Fibroblast of skin of right biceps (primary cell): ENCODE measurements around the gene MAN1C1.

Source experiments
- DNase-seq: peaks from one replicate; pipeline ENCODE4 v3.0.0-alpha.2; 2013

MAN1C1 gene

GRCh38 chr1:25616095-25616986, at the start of gene MAN1C1:
Gene MAN1C1, plus strand, starts transcription at chr1:25616791. Its CDS starts 1,007 bp downstream, at chr1:25617798.
- peak; percentile 72 for DNase-seq

- peak; percentile 37 for DNase-seq
These were observed 48.9 kb upstream of the MAN1C1 start for GRCh38 chr1:25567710-25568089.

GRCh38 chr1:25568090-25568833, 48.3 kb upstream of the MAN1C1 start:
- peak; percentile 30 for DNase-seq

DNA sequence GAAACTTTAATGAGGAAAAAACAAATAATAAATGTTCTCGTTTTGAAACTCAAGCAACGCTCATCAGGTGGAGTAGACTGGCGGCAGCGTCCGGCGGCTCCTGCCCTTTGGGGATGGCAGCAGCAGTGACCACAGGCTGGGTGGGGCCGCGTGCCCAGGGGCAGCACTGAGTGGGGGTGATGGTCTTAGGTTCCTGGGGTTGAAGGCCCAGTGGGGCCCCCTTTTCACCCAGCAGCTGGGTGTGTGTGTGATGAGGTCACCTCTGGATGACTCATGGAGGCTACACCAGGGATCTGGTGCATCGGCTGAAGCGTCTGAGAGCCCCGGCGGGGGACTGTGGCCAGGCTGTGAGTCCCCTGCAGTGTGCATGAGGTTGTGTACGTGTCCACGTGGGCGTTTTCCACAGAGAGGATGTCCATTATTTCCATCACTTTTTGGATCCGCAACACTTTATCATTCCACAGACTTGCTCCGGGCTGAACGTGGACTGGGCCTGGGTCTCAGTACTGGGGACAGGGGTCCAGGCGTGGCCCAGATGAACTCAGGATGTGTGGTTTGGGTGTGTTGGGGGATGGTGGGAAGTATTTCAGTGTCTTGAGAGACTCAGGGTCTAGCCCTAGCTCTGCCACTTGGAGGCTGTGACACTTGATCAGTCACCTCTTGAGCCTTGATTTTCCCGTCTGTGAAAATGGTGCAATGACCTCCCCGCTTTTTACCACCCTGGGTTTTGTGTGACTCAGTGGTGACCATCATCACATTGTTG, 47.6 kb upstream of the MAN1C1 start:
- peak; percentile 88 for DNase-seq

- peak; percentile 14 for DNase-seq
These were observed 46.8 kb upstream of the MAN1C1 start for GRCh38 chr1:25569597-25570396.

- no peak for DNase-seq
These were observed 45.6 kb upstream of the MAN1C1 start for GRCh38 chr1:25570798-25571521.

DNA sequence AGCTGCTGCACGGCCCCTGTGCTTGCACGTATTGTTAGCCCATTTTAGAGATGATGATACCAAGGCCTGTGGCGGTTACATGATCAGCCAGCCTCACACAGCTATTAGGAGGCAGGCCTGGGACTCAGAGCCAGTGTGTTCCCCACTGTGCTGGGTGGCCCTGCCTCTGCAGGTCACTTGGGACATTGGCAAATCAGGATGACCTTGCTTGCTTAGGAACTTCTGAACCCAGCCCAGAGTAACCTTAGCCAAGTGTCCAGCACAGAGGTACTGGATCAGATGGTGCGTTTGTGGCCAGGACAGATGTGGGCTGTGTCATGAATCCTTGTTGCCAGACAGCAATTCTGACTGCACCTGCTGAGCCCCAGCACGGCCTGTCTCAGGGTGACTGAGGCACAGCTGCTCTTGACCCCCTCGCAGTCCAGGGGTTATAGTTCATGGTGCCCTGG, 45.0 kb upstream of the MAN1C1 start:
- no peak for DNase-seq

DNA sequence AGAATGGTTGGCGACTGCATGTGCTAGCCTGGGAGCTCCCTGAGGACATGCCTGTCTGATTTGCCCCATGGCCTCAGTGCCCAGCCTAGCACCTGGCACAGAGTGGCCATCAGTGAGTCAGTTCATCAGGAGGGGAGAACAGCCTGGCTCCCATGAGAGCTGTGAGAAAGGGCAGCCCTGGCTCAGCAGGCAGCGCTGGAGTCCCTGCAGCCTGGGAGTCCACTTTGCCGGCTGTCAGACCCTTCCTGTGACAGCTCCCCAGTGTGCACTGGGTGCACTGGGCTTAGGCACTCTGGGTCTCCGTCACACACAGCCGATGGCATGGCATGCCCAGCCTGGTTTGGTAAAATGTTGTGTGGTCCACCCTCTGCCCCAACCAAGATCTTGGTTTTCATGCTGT, 44.5 kb upstream of the MAN1C1 start:
- no peak for DNase-seq

- peak; percentile 44 for DNase-seq
These were observed 43.6 kb upstream of the MAN1C1 start for GRCh38 chr1:25572708-25573590.

DNA sequence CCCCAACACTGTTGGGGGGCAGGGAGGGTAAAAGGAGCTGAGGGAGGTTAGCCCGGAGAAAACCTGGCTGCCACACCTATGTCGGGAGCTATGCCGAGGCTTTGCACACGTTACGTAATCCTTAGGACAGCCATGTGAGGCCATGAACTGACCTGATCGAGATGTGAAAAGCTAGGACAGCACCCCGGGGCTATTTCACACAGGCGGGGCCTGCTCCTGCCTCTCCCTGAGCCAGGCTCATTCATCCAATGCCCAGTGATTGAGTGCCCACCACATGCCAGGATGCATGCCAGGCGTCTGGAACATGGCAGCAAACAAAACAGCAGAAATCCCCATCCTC, 43.0 kb upstream of the MAN1C1 start:
- DNase-seq = no peak

GRCh38 chr1:25573961-25574360, 42.6 kb upstream of the MAN1C1 start:
- DNase-seq = no peak

DNA sequence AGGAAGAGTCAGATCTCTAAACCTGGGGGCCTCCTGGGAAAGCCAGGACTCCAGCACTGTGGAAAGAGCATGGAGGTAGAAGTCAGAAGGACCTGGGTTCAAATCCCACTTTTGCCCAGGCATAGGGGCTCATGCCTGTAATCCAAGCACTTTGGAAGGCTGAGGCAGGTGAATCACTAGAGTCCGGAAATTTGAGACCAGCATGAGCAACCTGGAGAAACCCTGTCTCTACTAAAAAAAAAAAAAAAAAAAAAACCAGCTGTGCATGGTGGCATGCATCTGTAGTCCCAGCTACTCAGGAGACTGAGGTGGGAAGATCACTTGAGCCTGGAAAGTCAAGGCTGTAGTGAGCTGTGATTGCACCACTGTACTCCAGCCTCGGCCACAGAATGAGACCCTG, 41.4 kb upstream of the MAN1C1 start:
- no peak for DNase-seq

- DNase-seq = no peak
These were observed 40.0 kb upstream of the MAN1C1 start for GRCh38 chr1:25576459-25577133.

DNA sequence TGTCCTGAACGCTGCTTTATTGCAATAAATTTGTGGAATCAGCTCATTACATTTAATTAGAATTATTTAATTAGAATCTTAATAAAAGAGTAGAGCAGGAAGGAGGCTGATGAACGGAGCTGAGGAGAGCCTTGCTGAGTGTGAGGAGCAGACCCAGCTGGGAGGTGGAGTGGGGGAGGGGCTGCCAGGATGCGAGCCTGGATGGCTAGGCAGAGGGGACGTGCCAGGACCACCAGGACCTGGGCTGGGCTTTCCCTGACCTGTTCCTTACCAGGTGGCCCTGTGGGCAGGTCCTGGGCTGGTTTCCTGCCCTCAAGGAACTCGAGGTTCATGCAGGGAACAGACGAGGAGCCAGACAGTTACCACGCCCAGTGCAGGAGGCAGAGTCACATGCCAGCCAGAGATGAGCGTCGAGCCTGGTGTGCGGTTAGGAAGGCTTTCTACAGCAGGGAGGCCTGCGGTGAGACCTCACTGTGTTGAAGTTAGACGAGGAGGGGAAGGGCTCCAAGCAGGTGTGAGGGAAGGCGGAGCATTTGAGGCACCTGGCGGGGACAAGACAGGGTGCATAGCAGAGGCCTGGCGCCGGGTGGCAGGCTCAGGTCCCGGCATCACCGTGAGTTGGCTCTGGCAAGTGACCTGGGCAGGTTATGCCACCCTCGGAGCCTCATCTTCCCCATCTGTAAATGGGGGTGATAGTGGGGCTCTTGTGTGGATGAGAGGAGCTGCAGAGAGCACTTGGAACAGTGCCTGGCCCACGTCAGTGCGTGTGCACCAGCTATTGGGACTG, 39.3 kb upstream of the MAN1C1 start:
- DNase-seq = no peak

GRCh38 chr1:25579292-25580252, 37.0 kb upstream of the MAN1C1 start:
- no peak for DNase-seq

DNA sequence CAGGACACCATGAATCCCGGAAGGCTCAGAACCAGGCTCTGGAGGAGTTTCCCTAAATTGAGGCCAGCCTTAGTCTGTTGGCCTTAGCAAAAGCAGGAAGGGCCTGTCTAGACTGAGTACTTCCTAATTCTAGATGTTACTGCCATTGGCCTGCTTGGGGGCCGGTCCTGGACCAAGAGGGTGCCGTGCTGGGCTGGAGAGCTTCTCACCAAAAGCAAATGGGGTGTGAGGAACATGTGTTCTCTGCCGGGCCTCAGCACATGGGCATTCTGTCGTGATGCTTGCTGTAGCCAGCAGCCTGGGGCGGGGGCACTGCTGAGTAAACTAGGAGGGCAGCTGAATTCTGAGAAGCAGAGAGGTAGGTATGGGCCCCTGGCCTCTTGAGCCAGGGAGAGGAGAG, 35.7 kb upstream of the MAN1C1 start:
- no peak for DNase-seq

- DNase-seq = no peak
These were observed 34.8 kb upstream of the MAN1C1 start for GRCh38 chr1:25581764-25582163.
